ENCODE results near the gene SUMO3. TPM values are rescaled to one million over a fixed set of nuclear protein-coding genes. Genes with fewer than 3 reads are reported as not detected.

SUMO3 gene
- total RNA-seq, 3 donors from 2014 or later = 68.9 to 76.9 (median 69.4) TPM

- Histone ChIP-seq H3K4me1 (ENCODE audit: low read depth) (peaks cover 10% of the 10 kb centered on the region), H3K36me3 (ENCODE audit: low read depth) (no peaks in the 10 kb centered on the region), H3K9me3 (no peaks in the 10 kb centered on the region), H3K4me3 (no peak overlapping the region)
- TF ChIP-seq CTCF (IDR thresholded peaks at IDR 0.05) = peak; percentile 62
- DNase-seq (peak in 2 of 3 donors; percentile 73 to 77), ATAC-seq (peak; percentile 80)
- intact Hi-C loops (cut with DNase I, micrococcal nuclease) = no loop called here
These were observed 56.7 kb downstream of the SUMO3 start for GRCh38 chr21:44761011-44761729.

GRCh38 chr21:44760376-44760775 is 57.5 kb downstream of the SUMO3 start:
- no peak for ATAC-seq
- Histone ChIP-seq H3K4me3 (no peak overlapping the region), H3K36me3 (ENCODE audit: low read depth) (no peaks in the 10 kb centered on the region), H3K9me3 (no peaks in the 10 kb centered on the region), H3K4me1 (ENCODE audit: low read depth) (peaks cover 10% of the 10 kb centered on the region)
- TF ChIP-seq CTCF (IDR thresholded peaks at IDR 0.05) = no peak
- DNase-seq = no peak
- intact Hi-C loops (cut with DNase I, micrococcal nuclease) = no loop called here

GRCh38 chr21:44759628-44760285 is 58.1 kb downstream of the SUMO3 start:
- intact Hi-C loops (cut with DNase I, micrococcal nuclease) = no loop called here
- Histone ChIP-seq H3K4me3 (no peak overlapping the region), H3K4me1 (ENCODE audit: low read depth) (peaks cover 10% of the 10 kb centered on the region), H3K9me3 (no peaks in the 10 kb centered on the region), H3K36me3 (ENCODE audit: low read depth) (no peaks in the 10 kb centered on the region)
- no peak for TF ChIP-seq CTCF (IDR thresholded peaks at IDR 0.05)
- ATAC-seq (no peak), DNase-seq (no peak)

- no peak for TF ChIP-seq CTCF (IDR thresholded peaks at IDR 0.05)
- intact Hi-C loops (cut with DNase I, micrococcal nuclease) = no loop called here
- peaks cover 10% of the 10 kb centered on the region for H3K4me1 ChIP-seq (ENCODE audit: low read depth)
- no peaks in the 10 kb centered on the region for H3K9me3 ChIP-seq
- no peaks in the 10 kb centered on the region for H3K36me3 ChIP-seq (ENCODE audit: low read depth)
- H3K4me3 ChIP-seq = no peak overlapping the region
- ATAC-seq (no peak), DNase-seq (no peak)
These were observed 58.9 kb downstream of the SUMO3 start for GRCh38 chr21:44758781-44759627.

- Histone ChIP-seq H3K9me3 (no peaks in the 10 kb centered on the region), H3K36me3 (ENCODE audit: low read depth) (no peaks in the 10 kb centered on the region), H3K4me3 (no peak overlapping the region), H3K4me1 (ENCODE audit: low read depth) (peaks cover 8% of the 10 kb centered on the region)
- no peak for ATAC-seq
- TF ChIP-seq CTCF (IDR thresholded peaks at IDR 0.05) = no peak
- no peak for DNase-seq
- intact Hi-C loops (cut with DNase I, micrococcal nuclease) = no loop called here
These were observed 59.7 kb downstream of the SUMO3 start for GRCh38 chr21:44758141-44758561.
